GM23338 (cell line): ENCODE results near the gene HADHA. TPM values are rescaled to one million over a fixed set of nuclear protein-coding genes. Genes with fewer than 3 reads are reported as not detected.

Source experiments
- ATAC-seq: fragments of 200-7000 bp; cut with Tn5 transposase; 3 replicates; pipeline ENCODE4 v1.9.1; 2020
- DNase-seq: peaks from one replicate; pipeline ENCODE4 v3.0.0-alpha.2; 2015; ENCODE audit warnings: low spot score
- H2AFZ ChIP-seq: fragments of 200-600 bp; sonication (generic); 2 replicates; pipeline ENCODE4 v1.8.0; 2016; ENCODE audit warnings: antibody characterized with exemption, mild to moderate bottlenecking, moderate library complexity
- H3F3A ChIP-seq: fragments of 200-600 bp; sonication (generic); replicated peaks from 2 replicates; pipeline ENCODE4 v1.8.0; 2017; ENCODE audit warnings: antibody characterized with exemption, mixed run types, low read depth
- H3K27ac ChIP-seq: fragments of 200-600 bp; sonication (generic); 2 replicates; pipeline ENCODE4 v1.6.1; 2016; ENCODE audit warnings: low read depth
- H3K27me3 ChIP-seq: fragments of 200-600 bp; sonication (generic); 2 replicates; pipeline ENCODE4 v1.8.0; 2016; ENCODE audit warnings: mild to moderate bottlenecking, mixed run types, moderate library complexity; ENCODE audit not compliant: insufficient read depth
- H3K36me3 ChIP-seq: fragments of 200-600 bp; sonication (generic); 2 replicates; pipeline ENCODE4 v1.8.0; 2016; ENCODE audit warnings: mild to moderate bottlenecking; ENCODE audit not compliant: insufficient read depth
- H3K4me1 ChIP-seq: fragments of 200-600 bp; sonication (generic); 2 replicates; pipeline ENCODE4 v1.8.0; 2016; ENCODE audit warnings: mild to moderate bottlenecking, moderate library complexity; ENCODE audit not compliant: insufficient read depth
- H3K4me2 ChIP-seq: fragments of 200-600 bp; sonication (generic); 2 replicates; pipeline ENCODE4 v1.7.1; 2017; ENCODE audit warnings: mixed run types
- H3K4me3 ChIP-seq: fragments of 200-600 bp; sonication (generic); 2 replicates; pipeline ENCODE4 v1.6.1; 2016; ENCODE audit warnings: mixed run types
- H3K79me2 ChIP-seq: fragments of 200-600 bp; sonication (generic); replicated peaks from 2 replicates; pipeline ENCODE4 v1.8.0; 2017; ENCODE audit warnings: mild to moderate bottlenecking; ENCODE audit not compliant: insufficient read depth
- H3K9me2 ChIP-seq: fragments of 200-600 bp; sonication (generic); 2 replicates; pipeline ENCODE4 v1.8.0; 2017; ENCODE audit not compliant: insufficient read depth
- H4K20me1 ChIP-seq: fragments of 200-600 bp; sonication (generic); replicated peaks from 2 replicates; pipeline ENCODE4 v1.8.0; 2017; ENCODE audit warnings: mild to moderate bottlenecking; ENCODE audit not compliant: insufficient read depth
- H3K27ac Mint-ChIP-seq: 2 replicates; pipeline ENCODE4 v1.8.0; 2020; ENCODE audit warnings: inconsistent platforms, mild to moderate bottlenecking, moderate library complexity, mixed read lengths
- H3K27me3 Mint-ChIP-seq: 3 replicates; pipeline ENCODE4 v1.8.0; 2022; ENCODE audit warnings: low read depth, mild to moderate bottlenecking, moderate library complexity, mixed read lengths, inconsistent platforms; ENCODE audit not compliant: insufficient read depth, poor library complexity
- H3K36me3 Mint-ChIP-seq: 3 replicates; pipeline ENCODE4 v1.8.0; 2021; ENCODE audit warnings: low read depth, mild to moderate bottlenecking, inconsistent platforms, moderate library complexity, mixed read lengths
- H3K4me1 Mint-ChIP-seq: 3 replicates; pipeline ENCODE4 v1.8.0; 2020; ENCODE audit warnings: mild to moderate bottlenecking, inconsistent platforms, mixed read lengths
- H3K4me3 Mint-ChIP-seq: 3 replicates; pipeline ENCODE4 v1.8.0; 2021; ENCODE audit warnings: moderate library complexity, mild to moderate bottlenecking, inconsistent platforms, mixed read lengths
- H3K9me3 Mint-ChIP-seq: 3 replicates; pipeline ENCODE4 v1.8.0; 2020; ENCODE audit warnings: moderate library complexity, mild to moderate bottlenecking, inconsistent platforms, mixed read lengths
- CREB1 ChIP-seq: fragments of 250-450 bp; sonication (Bioruptor Pico); IDR thresholded peaks from 2 replicates; pipeline ENCODE4 v1.5.0; 2020; ENCODE audit warnings: low read depth, mild to moderate bottlenecking, moderate library complexity
- CTCF ChIP-seq, 2 experiments: fragments of 200-600 bp in 1 of 2; sonication (generic) in 1 of 2; conservative IDR thresholded peaks; 2 replicates each; pipeline versions ENCODE4 v1.5.1 to v1.6.1; 2016 to 2017; ENCODE audit warnings: antibody characterized with exemption in 2 of 2, low read depth in 2 of 2, mild to moderate bottlenecking in 2 of 2, moderate library complexity in 1 of 2
- ETS1 ChIP-seq: IDR thresholded peaks from 2 replicates; pipeline ENCODE4 v1.6.1; 2016; ENCODE audit warnings: antibody characterized with exemption
- EZH2 ChIP-seq: fragments of 200-600 bp; sonication (generic); IDR thresholded peaks from one replicate; pipeline ENCODE4 v1.8.0; 2017; ENCODE audit warnings: antibody characterized with exemption, mild to moderate bottlenecking, low read depth; ENCODE audit not compliant: unreplicated experiment
- EZH2phosphoT487 ChIP-seq: fragments of 200-600 bp; sonication (generic); IDR thresholded peaks from one replicate; pipeline ENCODE4 v1.8.1; 2018; ENCODE audit warnings: antibody characterized with exemption; ENCODE audit not compliant: unreplicated experiment
- JUNB ChIP-seq: IDR thresholded peaks from one replicate; pipeline ENCODE4 v1.6.1; 2016; ENCODE audit warnings: antibody characterized with exemption; ENCODE audit not compliant: unreplicated experiment
- NANOG ChIP-seq: IDR thresholded peaks from 2 replicates; pipeline ENCODE4 v1.6.1; 2016; ENCODE audit warnings: antibody characterized with exemption, borderline replicate concordance
- POLR2AphosphoS5 ChIP-seq: IDR thresholded peaks from 2 replicates; pipeline ENCODE4 v1.6.1; 2016; ENCODE audit warnings: antibody characterized with exemption, low read depth
- REST ChIP-seq: IDR thresholded peaks from one replicate; pipeline ENCODE4 v1.6.1; 2018; ENCODE audit warnings: antibody characterized with exemption; ENCODE audit not compliant: unreplicated experiment
- STAT1 ChIP-seq: IDR thresholded peaks from one replicate; pipeline ENCODE4 v1.6.1; 2016; ENCODE audit warnings: antibody characterized with exemption; ENCODE audit not compliant: unreplicated experiment
- ZNF114 ChIP-seq: fragments of 250-450 bp; sonication (Bioruptor Pico); IDR thresholded peaks from 2 replicates; pipeline ENCODE4 v1.5.0; 2020; ENCODE audit warnings: mild to moderate bottlenecking, moderate library complexity
- ZNF331 ChIP-seq: fragments of 250-450 bp; sonication (Bioruptor Pico); IDR thresholded peaks from 2 replicates; pipeline ENCODE4 v1.5.0; 2020; ENCODE audit warnings: low read depth, mild to moderate bottlenecking, moderate library complexity
- ZNF462 ChIP-seq: fragments of 250-450 bp; sonication (Bioruptor Pico); IDR thresholded peaks from 2 replicates; pipeline ENCODE4 v1.5.0; 2020; ENCODE audit warnings: mild to moderate bottlenecking, moderate library complexity
- polyA plus RNA-seq: library from polyadenylated mRNA; unstranded; fragments of >200 nt; fragmentation: Nextera tagmentation; extraction: Ambion mirVana; gene quantifications from 2 replicates; pipeline ENCODE4 v1.2.1, GENCODE V29; 2016
- total RNA-seq: library from RNA; depleted of rRNA; stranded (reverse); fragments of >200 nt; shearing (Covaris generic); gene quantifications from 2 replicates; pipeline ENCODE4 v1.2.3, GENCODE V29; 2014

Gene HADHA
- total and polyA plus RNA-seq, 2 experiments from 2014 or later = 63.9 to 92.3 TPM

- no peak overlapping the region for H3K4me3 Mint-ChIP-seq
- Histone ChIP-seq H4K20me1 (peaks cover 10% of the 10 kb centered on the region), H3K27ac (no peak overlapping the region), H3K27me3 (peaks cover 6% of the 10 kb centered on the region), H3K4me3 (no peak overlapping the region), H3K4me1 (peaks cover 3% of the 10 kb centered on the region; the same call in 1 of the 2 replicates), H3K36me3 (peaks cover 11% of the 10 kb centered on the region), H3K79me2 (no peaks in the 10 kb centered on the region), H3K9me2 (no peaks in the 10 kb centered on the region), H3K4me2 (no peak overlapping the region), H2AFZ (no peak overlapping the region), H3F3A (peaks cover 13% of the 10 kb centered on the region; the same call in 1 of the 2 replicates)
- no peak for TF ChIP-seq ZNF331
- TF ChIP-seq NANOG = no peak
- no peak for TF ChIP-seq ZNF462 (CRISPR knock-in tag)
- no peak for TF ChIP-seq POLR2AphosphoS5
- no peak for TF ChIP-seq CREB1 (CRISPR knock-in tag)
- TF ChIP-seq JUNB = no peak
- TF ChIP-seq CTCF (conservative IDR thresholded peaks at IDR 0.05; ENCODE audit: low read depth in 2 of 2) = no peak
- TF ChIP-seq REST = no peak
- no peak for TF ChIP-seq ETS1
- TF ChIP-seq EZH2 = no peak
- no peak for TF ChIP-seq EZH2phosphoT487
- TF ChIP-seq ZNF114 (CRISPR knock-in tag) = no peak
- TF ChIP-seq STAT1 = no peak
- no peak for ATAC-seq
- DNase-seq = no peak
- H3K9me3 Mint-ChIP-seq = no peaks in the 10 kb centered on the region
- H3K27me3 Mint-ChIP-seq = peaks cover 12% of the 10 kb centered on the region
- peaks cover 50% of the 10 kb centered on the region for H3K36me3 Mint-ChIP-seq
- H3K27ac Mint-ChIP-seq = no peak overlapping the region
- peaks cover 5% of the 10 kb centered on the region for H3K4me1 Mint-ChIP-seq
Measured at GRCh38 chr2:26189751-26190150, 54.7 kb downstream of the HADHA start.
